Keratinocyte (primary cell): ENCODE measurements around the gene ABLIM2. TPM values are rescaled to one million over a fixed set of nuclear protein-coding genes. Genes with fewer than 3 reads are reported as not detected.

Experiments used
- DNase-seq: peaks from one replicate; pipeline ENCODE4 v3.0.0-alpha.2; 2011; ENCODE audit warnings: low read depth, missing footprints, low spot score
- FAIRE-seq: peaks from 2 replicates; lab custom pipeline; 2011; peaks lifted over from hg19 to GRCh38; lab: Jason Lieb, UNC
- H2AFZ ChIP-seq: 2 replicates; pipeline ENCODE4 v1.6.0; 2012; ENCODE audit warnings: low read length, control low read depth, inconsistent platforms; ENCODE audit not compliant: control insufficient read depth
- H3K27ac ChIP-seq: 2 replicates; pipeline ENCODE4 v1.5.1; 2011; ENCODE audit warnings: low read length; ENCODE audit not compliant: control insufficient read depth, insufficient read depth
- H3K27me3 ChIP-seq: 3 replicates; pipeline ENCODE4 v1.6.0; 2011; ENCODE audit warnings: low read length; ENCODE audit not compliant: control insufficient read depth, insufficient read depth; ENCODE audit errors: extremely low read depth
- H3K36me3 ChIP-seq, 2 experiments: 2 replicates in 1 of 2; 3 replicates in 1 of 2; pipeline ENCODE4 v1.5.1; 2011; ENCODE audit warnings: low read length in 2 of 2, mild to moderate bottlenecking in 1 of 2; ENCODE audit not compliant: control insufficient read depth in 2 of 2, insufficient read depth in 2 of 2; ENCODE audit errors: extremely low read depth in 1 of 2
- H3K4me1 ChIP-seq: 3 replicates; pipeline ENCODE4 v1.5.1; 2011; ENCODE audit warnings: low read length; ENCODE audit not compliant: control insufficient read depth, insufficient read depth; ENCODE audit errors: extremely low read depth
- H3K4me2 ChIP-seq: 3 replicates; pipeline ENCODE4 v1.6.0; 2011; ENCODE audit warnings: low read depth, low read length; ENCODE audit not compliant: control insufficient read depth, insufficient read depth; ENCODE audit errors: extremely low read depth
- H3K4me3 ChIP-seq, 3 experiments: fragments of 200-600 bp in 1 of 3; sonication (generic) in 1 of 3; 2 replicates in 2 of 3; 3 replicates in 1 of 3; pipeline ENCODE4 v1.5.1; 2011 to 2016; ENCODE audit warnings: low read length in 3 of 3, mild to moderate bottlenecking in 3 of 3, control low read depth in 2 of 3, inconsistent platforms in 1 of 3, low read depth in 1 of 3, mixed read lengths in 1 of 3, mixed run types in 1 of 3, moderate library complexity in 1 of 3; ENCODE audit not compliant: control insufficient read depth in 2 of 3, insufficient read depth in 2 of 3; ENCODE audit errors: extremely low read depth in 1 of 3
- H3K79me2 ChIP-seq: 2 replicates; pipeline ENCODE4 v1.6.0; 2012; ENCODE audit warnings: low read length; ENCODE audit not compliant: control insufficient read depth, insufficient read depth
- H3K9ac ChIP-seq: 3 replicates; pipeline ENCODE4 v1.6.0; 2011; ENCODE audit warnings: low read length; ENCODE audit not compliant: control insufficient read depth, insufficient read depth; ENCODE audit errors: extremely low read depth
- H3K9me1 ChIP-seq: 3 replicates; pipeline ENCODE4 v1.6.0; 2011; ENCODE audit warnings: low read length; ENCODE audit not compliant: control insufficient read depth, insufficient read depth; ENCODE audit errors: extremely low read depth
- H3K9me3 ChIP-seq: 2 replicates; pipeline ENCODE4 v1.5.1; 2012; ENCODE audit warnings: low read depth, low read length; ENCODE audit not compliant: control insufficient read depth
- H4K20me1 ChIP-seq: 3 replicates; pipeline ENCODE4 v1.6.0; 2011; ENCODE audit warnings: low read length; ENCODE audit not compliant: control insufficient read depth, insufficient read depth; ENCODE audit errors: extremely low read depth
- CTCF ChIP-seq, 3 experiments: IDR thresholded peaks in 1 of 3; conservative IDR thresholded peaks in 1 of 3; optimal IDR thresholded peaks in 1 of 3; 2 replicates in 2 of 3; 3 replicates in 1 of 3; pipeline versions ENCODE3 to v1.5.1; 2011; ENCODE audit warnings: low read length in 3 of 3, mild to moderate bottlenecking in 3 of 3, moderate library complexity in 2 of 3, control low read depth in 1 of 3, inconsistent platforms in 1 of 3; ENCODE audit not compliant: insufficient read depth in 2 of 3; ENCODE audit errors: extremely low read depth in 1 of 3
- EZH2 ChIP-seq: IDR thresholded peaks from one replicate; pipeline ENCODE4 v1.6.1; 2012; ENCODE audit warnings: inconsistent platforms, mild to moderate bottlenecking, low read length, moderate library complexity
- dilution Hi-C: fragments of 300-500 bp; cut with MboI; formaldehyde crosslinking; loops from one replicate; pipeline ENCODE4 v1.7.0; 2020; ENCODE audit warnings: low sequenced_read_pairs; ENCODE audit not compliant: extremely low pct_ligation_motif_present
- polyA plus RNA-seq, 5 experiments: library from polyadenylated mRNA; depleted of rRNA in 3 of 5; stranded (reverse) in 3 of 5; stranded (forward) in 1 of 5; unstranded in 1 of 5; fragments of >200 nt; gene quantifications; 1 replicate in 1 of 5; 2 replicates in 3 of 5; 3 replicates in 1 of 5; pipeline versions ENCODE4 v1.2.1 to v1.2.3, GENCODE V29; 2011 to 2012; ENCODE audit warnings: missing spikeins in 2 of 5, low read depth in 1 of 5, low replicate concordance in 1 of 5

The ABLIM2 gene
- polyA plus RNA-seq, 1 donor (not counting 4 experiments of a cell fraction or from before 2014, with no cell fraction given): 0.94 TPM

DNA sequence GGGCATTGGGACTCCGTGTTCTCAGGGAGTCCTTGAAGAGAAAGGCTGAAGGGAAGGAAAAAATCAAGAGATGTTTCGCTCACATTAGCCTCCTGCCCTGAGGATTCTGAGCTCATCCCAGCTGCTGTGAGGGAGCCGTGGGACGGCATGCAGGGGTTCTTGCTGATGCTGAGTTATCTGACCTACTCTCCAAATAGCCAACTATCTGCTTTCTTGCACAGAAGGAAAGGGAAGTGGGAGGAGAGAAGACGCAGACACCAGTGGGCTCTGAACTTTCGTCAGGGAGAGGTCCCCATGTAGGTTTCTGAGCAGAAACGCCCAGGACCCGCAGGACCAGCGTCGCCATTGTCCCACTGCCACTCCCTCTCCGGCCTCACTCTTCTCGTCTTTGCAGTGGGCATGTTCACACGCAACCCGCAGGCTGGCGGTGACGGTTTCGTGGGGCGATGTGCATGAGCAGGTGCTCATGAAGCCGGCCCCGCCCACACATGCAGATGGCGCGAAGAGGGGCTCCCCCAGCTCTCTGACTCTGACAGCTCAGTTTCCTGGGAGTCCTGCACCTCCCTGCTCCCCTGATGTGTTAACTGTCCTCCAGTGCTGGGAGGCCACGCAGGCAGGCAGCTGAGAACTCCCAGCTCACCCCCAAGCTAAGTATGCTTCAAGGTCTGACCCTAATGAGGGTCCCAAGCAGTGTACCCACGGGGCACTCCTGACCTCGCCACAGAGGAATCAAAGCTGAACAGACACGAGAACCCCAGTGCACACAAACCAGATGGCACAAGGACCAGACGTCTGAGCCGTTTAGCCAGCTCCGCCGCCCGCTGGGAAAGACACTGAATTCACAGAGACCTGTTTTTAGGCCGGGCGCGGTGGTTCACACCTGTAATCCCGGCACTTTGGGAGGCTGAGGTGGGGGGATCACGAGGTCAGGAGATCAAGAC, 13.6 kb upstream of the ABLIM2 start:
- Histone ChIP-seq H3K4me3 (no peak overlapping the region), H2AFZ (no peak overlapping the region), H3K9ac (no peak overlapping the region), H3K4me2 (no peak overlapping the region), H3K4me1 (no peaks in the 10 kb centered on the region), H3K9me3 (peaks cover 4% of the 10 kb centered on the region), H3K27me3 (peaks cover 8% of the 10 kb centered on the region), H3K79me2 (no peaks in the 10 kb centered on the region), H4K20me1 (no peaks in the 10 kb centered on the region), H3K36me3 (no peaks in the 10 kb centered on the region), H3K27ac (no peak overlapping the region), H3K9me1 (no peaks in the 10 kb centered on the region)
- DNase-seq (no peak), FAIRE-seq (no peak)
- TF ChIP-seq CTCF (optimal IDR thresholded peaks at IDR 0.05 in 1 of 3, IDR thresholded peaks at IDR 0.05 in 1 of 3, conservative IDR thresholded peaks at IDR 0.05 in 1 of 3; ENCODE audit: extremely low read depth in 1 of 3, insufficient read depth in 2 of 3, low read length in 3 of 3) (no peak), EZH2 (no peak)
- dilution Hi-C loops: no loop called here

DNA sequence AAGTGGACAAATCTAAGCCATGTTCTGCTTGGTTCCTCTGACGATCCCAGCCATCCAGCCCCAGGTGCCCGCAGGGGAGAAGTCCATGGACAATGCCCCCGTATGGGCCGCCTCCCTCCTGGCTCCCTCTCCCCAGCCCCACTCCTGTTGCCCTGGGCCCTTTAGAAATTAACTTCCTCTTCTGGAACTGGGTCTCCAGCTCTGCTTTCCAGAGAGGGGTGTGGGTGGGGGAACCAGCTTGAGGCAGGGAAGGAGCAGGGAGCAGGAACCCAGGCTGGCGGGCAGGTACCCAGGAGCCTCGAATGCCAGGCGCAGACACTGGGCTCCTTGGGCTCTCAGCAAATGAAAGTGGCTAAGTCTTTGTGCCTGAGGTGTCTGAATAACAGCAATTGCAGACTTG, 12.7 kb upstream of the ABLIM2 start:
- H3K9me3 ChIP-seq: peaks cover 4% of the 10 kb centered on the region
- dilution Hi-C loops: no loop called here
- FAIRE-seq (no peak), DNase-seq (no peak)
- no peak for TF ChIP-seq EZH2
- no peak for TF ChIP-seq CTCF (optimal IDR thresholded peaks at IDR 0.05 in 1 of 3, IDR thresholded peaks at IDR 0.05 in 1 of 3, conservative IDR thresholded peaks at IDR 0.05 in 1 of 3; ENCODE audit: extremely low read depth in 1 of 3, insufficient read depth in 2 of 3, low read length in 3 of 3)
- no peaks in the 10 kb centered on the region for H3K9me1 ChIP-seq
- no peak overlapping the region for H3K4me3 ChIP-seq
- no peaks in the 10 kb centered on the region for H3K79me2 ChIP-seq
- H3K4me1 ChIP-seq: no peaks in the 10 kb centered on the region
- H2AFZ ChIP-seq: no peak overlapping the region
- H3K9ac ChIP-seq: no peak overlapping the region
- peaks cover 8% of the 10 kb centered on the region for H3K27me3 ChIP-seq
- H3K36me3 ChIP-seq: no peaks in the 10 kb centered on the region
- H4K20me1 ChIP-seq: no peaks in the 10 kb centered on the region
- H3K4me2 ChIP-seq: no peak overlapping the region
- H3K27ac ChIP-seq: no peak overlapping the region
